Suppressor macrophage treated with lipopolysaccharide for 1 hour (primary cell): Measurements from ENCODE around the gene NSG1.

Source experiments
- DNase-seq, 3 donors: peaks; one replicate each; pipeline ENCODE4 v3.0.0-alpha.2; 2020 to 2022

NSG1 gene

GRCh38 chr4:4396628-4397440 is 9.9 kb downstream of the NSG1 start:
- no peak for DNase-seq

GRCh38 chr4:4397441-4397819 is 10.5 kb downstream of the NSG1 start:
- no peak for DNase-seq

DNA sequence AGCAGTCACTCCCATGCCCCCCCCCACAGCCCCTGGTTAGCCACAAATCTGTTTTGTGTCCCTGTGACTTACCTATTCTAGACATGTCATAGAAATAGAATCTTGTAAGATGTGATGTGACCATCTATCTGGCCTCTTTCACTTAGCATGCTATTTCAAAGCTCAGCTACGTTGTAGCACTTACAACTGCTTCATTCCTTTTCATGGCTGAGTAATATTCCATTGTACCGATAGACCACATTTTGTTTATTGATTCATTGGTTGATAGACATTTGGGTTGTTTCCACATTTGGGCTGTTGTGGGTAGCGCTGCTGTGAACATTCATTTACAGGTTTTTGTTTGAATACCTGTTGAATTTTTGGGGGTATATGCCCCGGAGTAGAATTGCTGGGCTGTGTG is 11.5 kb downstream of the NSG1 start:
- no peak for DNase-seq

DNA sequence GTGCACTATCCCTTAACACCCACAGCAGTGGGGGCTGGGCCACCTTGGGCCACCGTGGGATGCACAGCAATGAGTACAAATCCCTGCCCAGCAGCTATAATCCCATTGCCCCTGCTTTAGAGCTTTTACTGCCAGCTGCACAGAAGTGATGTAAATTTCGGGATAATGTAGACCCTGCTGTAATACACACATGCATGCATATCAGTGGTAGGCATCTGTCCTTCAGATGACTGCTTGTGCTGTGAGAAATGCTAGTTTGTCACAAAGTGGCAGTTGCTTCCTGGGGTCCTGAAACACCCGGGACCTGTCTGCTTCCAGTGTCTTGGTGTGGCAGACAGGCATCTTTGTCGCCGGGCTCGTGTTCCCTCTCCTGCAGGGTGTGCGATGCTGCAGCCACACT is 14.1 kb downstream of the NSG1 start:
- DNase-seq: no peak

DNA sequence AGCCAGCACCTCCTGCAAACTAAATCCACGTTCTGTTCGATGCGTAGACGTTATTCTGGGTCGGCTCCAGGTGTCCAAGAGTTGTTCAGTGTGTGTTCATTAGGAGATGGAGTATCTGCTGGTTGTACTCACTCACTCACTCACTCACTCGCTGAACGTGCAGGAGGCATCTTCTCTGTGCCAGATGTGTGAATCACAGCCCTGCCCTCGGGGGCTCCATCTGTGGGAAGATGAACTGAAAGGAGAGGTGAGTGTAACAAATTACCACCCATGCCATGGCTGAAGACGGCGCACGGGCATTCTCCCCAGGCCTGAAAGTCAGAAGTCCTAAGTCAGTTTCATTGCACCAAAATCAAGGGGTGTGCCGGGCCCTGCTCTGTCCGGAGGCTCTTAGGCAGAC is 16.1 kb downstream of the NSG1 start:
- no peak for DNase-seq

GRCh38 chr4:4405358-4405962 is 18.6 kb downstream of the NSG1 start:
- DNase-seq: no peak

DNA sequence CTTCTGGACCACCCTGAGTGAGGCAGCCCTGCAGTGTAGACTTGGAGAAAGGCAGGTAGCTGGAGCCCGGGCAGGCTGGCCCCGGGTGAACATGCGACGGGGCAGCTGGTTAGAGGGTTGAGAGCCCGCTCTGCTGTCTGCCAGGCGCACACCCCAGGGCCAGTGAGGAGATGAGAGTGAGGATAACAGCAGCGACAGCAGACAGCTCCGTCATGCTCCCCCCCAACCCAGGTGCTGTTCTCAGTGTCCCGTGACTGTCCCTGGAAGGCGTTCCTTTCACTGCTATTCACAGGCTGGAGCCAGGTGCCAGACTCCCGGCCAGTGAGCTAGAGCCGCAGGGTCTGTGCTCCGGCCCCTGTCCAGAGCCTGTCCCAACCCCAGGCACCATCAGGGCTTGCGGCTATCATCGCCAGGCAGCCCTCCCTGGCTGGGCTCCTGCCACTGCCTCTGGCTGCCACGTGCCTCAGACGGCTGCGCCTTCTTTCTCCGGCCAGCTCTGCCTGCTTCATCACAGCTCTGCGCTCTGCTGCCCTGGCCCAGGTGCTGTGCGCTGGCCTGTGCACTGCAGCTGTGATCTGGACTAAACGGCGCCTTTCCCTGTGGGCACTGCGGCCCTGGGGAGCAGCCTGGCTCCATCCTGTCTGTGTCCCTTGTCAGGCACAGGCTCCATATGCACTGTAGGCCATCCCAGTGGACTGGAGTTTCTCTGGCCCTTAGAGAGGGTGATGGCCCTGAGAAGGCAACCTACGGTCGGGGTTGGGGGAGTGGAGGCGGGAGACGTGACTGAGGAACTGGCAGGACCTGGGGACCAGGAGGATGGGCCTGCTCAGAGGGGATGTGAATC is 19.8 kb downstream of the NSG1 start:
- DNase-seq: no peak

- no peak for DNase-seq
Measured at GRCh38 chr4:4407299-4408131, 20.6 kb downstream of the NSG1 start.

DNA sequence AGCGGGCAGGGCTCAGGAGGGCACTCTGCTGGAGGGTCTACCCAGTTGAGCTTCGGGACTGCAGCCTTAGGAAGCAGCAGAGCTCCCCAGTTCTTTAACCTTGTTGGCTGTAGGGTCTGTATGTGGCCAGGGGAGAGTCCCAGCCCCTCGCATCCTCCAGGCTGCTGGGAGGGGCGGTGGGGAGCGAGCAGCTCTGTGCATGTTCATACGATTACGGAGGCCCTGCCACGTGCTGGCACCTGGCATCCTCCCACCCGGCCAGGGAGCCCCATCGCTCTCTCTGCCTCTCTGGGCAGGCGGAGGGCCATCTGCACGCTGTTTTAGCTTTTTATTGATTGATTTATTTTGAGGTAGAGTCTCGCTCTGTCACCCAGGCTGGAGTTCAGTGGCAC is 21.2 kb downstream of the NSG1 start:
- no peak for DNase-seq

GRCh38 chr4:4408576-4409335 is 21.9 kb downstream of the NSG1 start:
- no peak for DNase-seq

GRCh38 chr4:4409416-4410115 is 22.7 kb downstream of the NSG1 start:
- no peak for DNase-seq

DNA sequence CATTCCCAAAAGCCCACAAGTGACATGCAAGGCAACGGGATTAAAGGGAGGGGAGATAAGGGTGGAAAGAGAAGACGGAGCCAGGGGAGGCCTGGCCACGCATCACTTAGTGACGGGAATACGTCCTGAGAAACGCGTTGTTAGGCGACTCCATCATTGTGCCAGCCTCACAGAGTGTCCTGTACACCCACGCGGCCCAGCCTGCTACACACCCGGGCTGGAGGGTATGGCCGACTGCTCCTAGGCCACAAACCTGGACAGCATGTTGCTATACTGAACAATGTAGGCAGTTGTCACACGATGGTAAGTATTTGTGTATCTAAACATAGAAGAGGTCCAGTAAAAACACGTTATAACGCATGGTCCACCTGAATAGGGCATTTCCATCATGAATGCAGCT is 23.4 kb downstream of the NSG1 start:
- no peak for DNase-seq

- DNase-seq: no peak
Measured at GRCh38 chr4:4411906-4412305, 25.0 kb downstream of the NSG1 start.

- DNase-seq: no peak
Measured at GRCh38 chr4:4412641-4413372, 25.9 kb downstream of the NSG1 start.

GRCh38 chr4:4413373-4413725 is 26.4 kb downstream of the NSG1 start:
- DNase-seq: no peak

DNA sequence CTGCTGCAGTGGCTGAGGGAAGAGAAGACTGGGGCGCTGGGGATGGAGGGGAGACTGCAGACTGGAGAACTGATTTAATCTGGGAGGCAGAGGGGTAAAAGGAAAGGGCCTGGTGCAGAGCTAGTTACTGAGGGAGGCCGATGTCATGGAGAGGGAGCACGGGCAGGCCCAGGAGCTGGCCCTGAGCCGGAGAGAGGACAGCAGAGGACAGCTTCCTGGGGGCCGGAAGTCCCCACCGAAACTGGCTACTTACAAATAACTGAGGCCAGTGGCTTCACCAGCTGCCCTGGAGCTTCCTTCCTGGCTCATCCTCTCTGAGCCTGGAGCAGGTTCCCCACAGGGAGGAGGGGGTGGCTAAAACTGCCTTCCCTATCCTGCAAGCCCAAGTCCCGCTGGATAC is 26.9 kb downstream of the NSG1 start:
- no peak for DNase-seq

- DNase-seq: no peak
Measured at GRCh38 chr4:4415107-4415805, 28.4 kb downstream of the NSG1 start.

DNA sequence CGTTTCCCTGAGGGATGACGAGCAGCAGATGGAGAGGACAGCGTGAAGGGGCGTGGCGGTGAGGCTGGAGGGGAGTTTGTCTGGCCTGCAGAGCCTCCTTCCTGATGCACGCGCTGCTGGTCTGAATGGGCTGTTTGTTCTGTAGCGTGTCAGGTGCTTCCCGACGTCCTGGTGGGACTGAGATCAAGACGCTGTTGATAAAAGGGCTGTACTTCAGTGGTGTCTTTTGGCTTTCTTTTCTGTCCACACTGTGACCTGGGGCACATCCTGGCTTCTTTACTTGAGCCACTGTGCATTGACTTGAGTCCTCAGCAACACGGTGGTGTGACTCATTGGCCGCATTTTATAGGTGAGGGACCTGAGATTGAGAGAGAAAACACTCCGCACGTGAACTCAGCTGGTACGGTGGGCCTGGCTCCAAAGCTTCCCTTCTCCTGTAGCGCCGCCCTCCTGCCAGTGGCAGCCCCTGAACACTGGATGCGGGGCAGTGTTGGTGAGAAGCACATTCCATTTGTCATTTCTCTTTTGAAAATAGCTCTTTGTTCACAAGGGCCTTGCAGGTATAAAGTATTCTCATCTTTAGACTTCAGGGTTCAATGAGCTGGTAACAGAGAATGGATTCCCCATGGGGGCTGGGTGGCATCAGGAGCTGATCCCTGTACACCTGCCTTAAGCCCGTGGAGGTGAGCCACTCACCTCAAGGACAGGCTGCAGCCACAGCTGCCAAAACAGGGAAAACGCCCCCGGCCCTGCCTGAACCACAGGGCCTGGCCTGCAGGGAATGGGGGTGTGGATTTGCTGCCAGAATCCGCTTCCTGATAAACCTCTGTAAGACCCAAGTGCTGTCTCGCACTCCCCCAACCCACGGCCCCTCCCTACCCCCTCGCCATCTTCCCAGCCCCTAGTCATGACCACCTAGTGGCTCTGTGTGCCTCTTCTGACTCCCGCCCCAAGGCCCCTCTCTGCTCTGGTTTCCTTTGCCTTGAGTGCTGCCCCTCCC is 29.2 kb downstream of the NSG1 start:
- DNase-seq: no peak

DNA sequence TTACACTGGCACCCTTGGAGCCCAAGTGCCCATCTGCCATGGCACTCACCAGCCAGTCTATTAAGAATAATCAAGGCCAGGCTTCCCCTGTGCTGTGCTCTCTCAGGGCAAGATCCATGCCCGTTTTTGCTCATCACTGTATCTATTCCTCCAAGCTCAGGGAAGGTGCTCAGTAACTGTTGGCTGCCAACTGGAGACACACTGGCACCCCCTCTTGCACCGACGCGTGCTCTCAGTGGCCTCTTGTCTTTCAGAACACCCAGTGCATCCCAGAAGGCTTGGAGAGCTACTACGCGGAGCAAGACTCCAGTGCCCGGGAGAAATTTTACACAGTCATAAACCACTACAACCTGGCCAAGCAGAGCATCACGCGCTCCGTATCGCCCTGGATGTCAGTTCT is 30.1 kb downstream of the NSG1 start:
- DNase-seq: no peak
